A549 (cell line): ENCODE measurements around the gene LTK. TPM values are rescaled to one million over a fixed set of nuclear protein-coding genes. Genes with fewer than 3 reads are reported as not detected.
A peak's percentile ranks its signal among the peaks of the same experiment; 100 is the strongest.

ENCODE experiments used
- ATAC-seq, 2 experiments: fragments of 200-7000 bp in 1 of 2; fragments of >200 bp in 1 of 2; cut with Nextera tagmentation in 1 of 2; cut with Tn5 transposase in 1 of 2; 3 replicates each; pipeline versions ENCODE4 v1.8.0 to v1.9.1; 2018 to 2020; ENCODE audit warnings: mild to moderate bottlenecking in 1 of 2, moderate library complexity in 1 of 2
- CTCF ChIA-PET: fragments of 300-600 bp; sonication (Branson Sonifier 250); formaldehyde crosslinking; extraction: SDS; loops from one replicate; lab custom pipeline; 2021; ENCODE audit warnings: antibody characterized with exemption, inconsistent platforms; lab: Yijun Ruan, JAX
- POLR2A ChIA-PET: fragments of 350-600 bp; formaldehyde crosslinking; extraction: SDS; loops from one replicate; lab custom pipeline; 2021; ENCODE audit warnings: antibody characterized with exemption, inconsistent platforms; lab: Yijun Ruan, JAX
- DNase-seq, 2 experiments: peaks; one replicate each; pipeline versions ENCODE4 v3.0.0 to v3.0.0-alpha.2; 2011 to 2016; ENCODE audit warnings: low read depth in 1 of 2, low spot score in 1 of 2
- FAIRE-seq: peaks from 2 replicates; lab custom pipeline; 2011; peaks lifted over from hg19 to GRCh38; lab: Jason Lieb, UNC
- H3K27ac ChIP-seq, 2 experiments: fragments of >200 bp; sonication (Bioruptor Twin); formaldehyde crosslinking; 3 replicates each; pipeline ENCODE4 v1.5.1; 2016 to 2017
- H3K4me1 ChIP-seq: fragments of >200 bp; sonication (Bioruptor Twin); formaldehyde crosslinking; 3 replicates; pipeline ENCODE4 v1.6.1; 2016
- H3K4me2 ChIP-seq: fragments of >200 bp; sonication (Bioruptor Twin); formaldehyde crosslinking; 3 replicates; pipeline ENCODE4 v1.6.1; 2016
- H3K4me3 ChIP-seq: fragments of >200 bp; sonication (Bioruptor Twin); formaldehyde crosslinking; 3 replicates; pipeline ENCODE4 v1.5.1; 2016
- H3K9me3 ChIP-seq: fragments of >200 bp; sonication (Bioruptor Twin); formaldehyde crosslinking; 3 replicates; pipeline ENCODE4 v1.6.1; 2016
- BHLHE40 ChIP-seq: IDR thresholded peaks from 2 replicates; pipeline ENCODE4 v1.6.1; 2012; ENCODE audit warnings: low read depth, low read length, inconsistent platforms
- CEBPB ChIP-seq, 2 experiments: fragments of >200 bp in 1 of 2; sonication (Bioruptor Twin) in 1 of 2; formaldehyde crosslinking in 1 of 2; IDR thresholded peaks; 2 replicates each; pipeline ENCODE4 v1.6.1; 2012 to 2016
- E2F6 ChIP-seq: IDR thresholded peaks from 2 replicates; pipeline ENCODE4 v1.6.1; 2012; ENCODE audit warnings: low read depth, borderline replicate concordance
- EHMT2 ChIP-seq: fragments of 200-600 bp; sonication (generic); IDR thresholded peaks from 2 replicates; pipeline ENCODE4 v1.6.1; 2016; ENCODE audit warnings: antibody characterized with exemption, low read depth, mild to moderate bottlenecking, moderate library complexity
- FOSB ChIP-seq: fragments of 250-450 bp; sonication (Bioruptor Pico); IDR thresholded peaks from 2 replicates; pipeline ENCODE4 v1.5.0; 2020; ENCODE audit warnings: mild to moderate bottlenecking, moderate library complexity
- FOSL2 ChIP-seq, 2 experiments: fragments of 450-650 bp in 1 of 2; fragments of >200 bp in 1 of 2; sonication (Bioruptor Twin) in 1 of 2; formaldehyde crosslinking; IDR thresholded peaks; 2 replicates each; pipeline versions ENCODE4 v1.5.0 to v1.6.1; 2016 to 2020; ENCODE audit warnings: mild to moderate bottlenecking in 1 of 2, moderate library complexity in 1 of 2
- FOXS1 ChIP-seq: fragments of 250-450 bp; sonication (Bioruptor Pico); IDR thresholded peaks from 2 replicates; pipeline ENCODE4 v1.5.0; 2020; ENCODE audit warnings: mild to moderate bottlenecking, moderate library complexity
- HDAC2 ChIP-seq: fragments of 200-600 bp; sonication (generic); IDR thresholded peaks from 2 replicates; pipeline ENCODE4 v1.6.1; 2016
- HES2 ChIP-seq: fragments of >200 bp; sonication (Bioruptor Twin); formaldehyde crosslinking; IDR thresholded peaks from 2 replicates; pipeline ENCODE4 v1.6.1; 2016
- HOXA7 ChIP-seq: fragments of 250-450 bp; sonication (Bioruptor Pico); IDR thresholded peaks from 2 replicates; pipeline ENCODE4 v1.5.0; 2020; ENCODE audit warnings: mild to moderate bottlenecking, moderate library complexity
- HOXB5 ChIP-seq: fragments of 250-450 bp; sonication (Bioruptor Pico); IDR thresholded peaks from 2 replicates; pipeline ENCODE4 v1.5.0; 2020; ENCODE audit warnings: mild to moderate bottlenecking, moderate library complexity
- MAZ ChIP-seq: fragments of 150-350 bp; IDR thresholded peaks from 2 replicates; pipeline ENCODE4 v1.6.1; 2014; ENCODE audit warnings: antibody characterized with exemption, low read depth, low read length, borderline replicate concordance
- POLR2AphosphoS2 ChIP-seq: conservative IDR thresholded peaks from 2 replicates; pipeline ENCODE4 v1.6.1; 2012; ENCODE audit warnings: low read length, improper control_type of control experiment, inconsistent platforms
- RAD21 ChIP-seq, 2 experiments: fragments of >200 bp in 1 of 2; sonication (Bioruptor Twin) in 1 of 2; formaldehyde crosslinking in 1 of 2; IDR thresholded peaks in 1 of 2; conservative IDR thresholded peaks in 1 of 2; 2 replicates in 1 of 2; 3 replicates in 1 of 2; pipeline ENCODE4 v1.6.1; 2012 to 2018; ENCODE audit warnings: inconsistent platforms in 1 of 2
- SMC3 ChIP-seq: fragments of >200 bp; sonication (Bioruptor Twin); formaldehyde crosslinking; IDR thresholded peaks from 3 replicates; pipeline ENCODE4 v1.6.1; 2018; ENCODE audit warnings: inconsistent platforms
- ZFP36 ChIP-seq: fragments of 450-650 bp; IDR thresholded peaks from 2 replicates; pipeline ENCODE4 v1.6.1; 2014; ENCODE audit warnings: borderline replicate concordance; ENCODE audit not compliant: partially characterized antibody
- ZSCAN20 ChIP-seq: fragments of 250-450 bp; sonication (Bioruptor Pico); IDR thresholded peaks from 2 replicates; pipeline ENCODE4 v1.8.0; 2022; ENCODE audit warnings: mild to moderate bottlenecking, moderate library complexity
- WGBS: methylation state at CpG from one replicate; pipeline ENCODE4 v1.1.6; 2017; ENCODE audit errors: missing lambda C conversion rate; 5-methylcytosine and 5-hydroxymethylcytosine counted together
- polyA plus RNA-seq, 4 experiments: library from polyadenylated mRNA; depleted of rRNA in 3 of 4; stranded (reverse); fragments of >200 nt; fragmentation: RNase III in 1 of 4; extraction: RNeasy Plus Mini Kit Qiagen cat#74134 plus additional on column Dnase treatment in 1 of 4; gene quantifications; 2 replicates in 3 of 4; 3 replicates in 1 of 4; pipeline ENCODE4 v1.2.3, GENCODE V29; 2011 to 2017
- TF ChIP-seq, protein P1 (sequence below): fragments of 450-650 bp; IDR thresholded peaks from 2 replicates; pipeline ENCODE4 v1.6.1; 2014; ENCODE audit warnings: antibody characterized with exemption
- TF ChIP-seq, protein P2 (sequence below): fragments of >200 bp; sonication (Bioruptor Twin); formaldehyde crosslinking; IDR thresholded peaks from 3 replicates; pipeline ENCODE4 v1.5.1; 2016
- TF ChIP-seq, protein P3 (sequence below): fragments of 200-600 bp; sonication (generic); IDR thresholded peaks from 2 replicates; pipeline ENCODE4 v1.6.1; 2016; ENCODE audit warnings: antibody characterized with exemption, mild to moderate bottlenecking, moderate library complexity

LTK gene
- polyA plus RNA-seq, 2 of the 4 experiments (the other 2 are of a cell fraction): 0.10 to 0.17 TPM

DNA sequence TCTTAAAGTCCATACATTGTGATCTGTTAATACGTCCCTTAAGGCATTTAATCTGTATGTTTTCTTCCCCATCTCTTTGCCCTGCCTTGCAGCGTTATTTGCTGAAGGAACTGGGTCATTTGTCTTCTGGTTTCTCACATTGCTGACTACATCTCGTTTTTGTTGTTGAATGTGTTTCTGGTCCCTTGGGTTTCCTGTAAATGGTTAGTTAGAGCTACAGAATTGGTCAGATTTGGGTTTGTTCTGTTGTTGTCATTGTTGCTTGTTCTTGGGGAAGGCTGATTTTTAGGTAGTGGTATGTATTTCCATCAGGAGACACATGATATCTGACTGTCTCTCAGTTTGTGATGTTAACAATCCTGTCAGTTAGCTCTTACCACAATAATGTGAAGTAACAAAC lies 46.9 kb downstream of the LTK start:
- WGBS: 60% methylated on average over 3 of the region's 3 CpGs
- FAIRE-seq (no peak), DNase-seq (no peak), ATAC-seq (no peak)
- Histone ChIP-seq H3K4me1 (no peaks in the 10 kb centered on the region), H3K4me3 (no peak overlapping the region), H3K4me2 (no peak overlapping the region), H3K9me3 (no peaks in the 10 kb centered on the region), H3K27ac (no peak overlapping the region)
- TF ChIP-seq, protein P1, sequence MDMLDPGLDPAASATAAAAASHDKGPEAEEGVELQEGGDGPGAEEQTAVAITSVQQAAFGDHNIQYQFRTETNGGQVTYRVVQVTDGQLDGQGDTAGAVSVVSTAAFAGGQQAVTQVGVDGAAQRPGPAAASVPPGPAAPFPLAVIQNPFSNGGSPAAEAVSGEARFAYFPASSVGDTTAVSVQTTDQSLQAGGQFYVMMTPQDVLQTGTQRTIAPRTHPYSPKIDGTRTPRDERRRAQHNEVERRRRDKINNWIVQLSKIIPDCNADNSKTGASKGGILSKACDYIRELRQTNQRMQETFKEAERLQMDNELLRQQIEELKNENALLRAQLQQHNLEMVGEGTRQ: no peak
- TF ChIP-seq ZFP36 (no peak), HOXB5 (no peak), FOSL2 (IDR thresholded peaks at IDR 0.05) (no peak), FOSL2 (CRISPR knock-in tag; IDR thresholded peaks at IDR 0.05) (no peak), E2F6 (no peak), BHLHE40 (no peak), EHMT2 (no peak), FOSB (CRISPR knock-in tag) (no peak), MAZ (no peak), POLR2AphosphoS2 (no peak), FOXS1 (CRISPR knock-in tag) (no peak), HOXA7 (no peak)
- ChIA-PET POLR2A (no interaction called here), CTCF (interaction anchor here (0.8 to 4.0 kb wide), 26 partner anchors 9 to 439 kb away, joined by 3 to 26 read pairs (median 8); partner anchors contain the start of genes LTK, MAPKBP1 and RPAP1)

DNA sequence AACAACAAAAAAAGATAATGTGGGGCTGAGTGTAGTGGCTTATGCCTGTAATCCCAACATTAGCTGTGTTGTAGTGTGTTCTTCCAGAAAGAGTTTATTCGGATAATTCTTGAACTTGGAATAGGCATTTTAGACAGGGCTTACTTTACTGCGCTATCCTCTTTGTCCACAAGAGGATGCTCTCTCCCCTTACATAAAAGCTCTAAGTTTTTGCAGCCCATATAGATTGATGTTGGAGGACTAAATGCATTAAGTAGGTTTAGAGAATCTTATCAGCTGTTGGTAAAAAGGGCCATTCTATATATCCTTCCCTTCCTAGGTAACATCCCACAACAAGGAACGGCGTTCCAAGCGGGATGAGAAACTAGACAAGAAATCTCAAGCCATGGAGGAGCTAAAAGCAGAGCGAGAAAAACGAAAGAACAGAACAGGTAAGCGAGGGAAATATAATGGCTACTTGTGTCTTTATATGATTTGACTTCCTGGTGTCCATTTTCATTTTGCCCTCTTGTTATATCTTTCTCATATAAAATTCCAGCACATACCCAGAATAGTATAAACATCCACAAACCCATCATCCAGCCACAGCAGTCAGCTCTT lies 47.7 kb downstream of the LTK start:
- H3K4me1 ChIP-seq: no peaks in the 10 kb centered on the region
- ChIA-PET POLR2A (interaction anchor here (1.0 kb wide), 1 partner anchor 156 kb away, joined by 6 read pairs; no protein-coding TSS in a partner anchor), CTCF (interaction anchor here (0.6 to 4.0 kb wide), 47 partner anchors 9 to 440 kb away, joined by 3 to 26 read pairs (median 5); partner anchors contain the start of genes ITPKA, LTK and RPAP1)
- FAIRE-seq (no peak), DNase-seq (peak; percentile 31 to 56), ATAC-seq (peak; percentile 59 to 77; a peak in 5 of 6 replicates)
- TF ChIP-seq, protein P2, sequence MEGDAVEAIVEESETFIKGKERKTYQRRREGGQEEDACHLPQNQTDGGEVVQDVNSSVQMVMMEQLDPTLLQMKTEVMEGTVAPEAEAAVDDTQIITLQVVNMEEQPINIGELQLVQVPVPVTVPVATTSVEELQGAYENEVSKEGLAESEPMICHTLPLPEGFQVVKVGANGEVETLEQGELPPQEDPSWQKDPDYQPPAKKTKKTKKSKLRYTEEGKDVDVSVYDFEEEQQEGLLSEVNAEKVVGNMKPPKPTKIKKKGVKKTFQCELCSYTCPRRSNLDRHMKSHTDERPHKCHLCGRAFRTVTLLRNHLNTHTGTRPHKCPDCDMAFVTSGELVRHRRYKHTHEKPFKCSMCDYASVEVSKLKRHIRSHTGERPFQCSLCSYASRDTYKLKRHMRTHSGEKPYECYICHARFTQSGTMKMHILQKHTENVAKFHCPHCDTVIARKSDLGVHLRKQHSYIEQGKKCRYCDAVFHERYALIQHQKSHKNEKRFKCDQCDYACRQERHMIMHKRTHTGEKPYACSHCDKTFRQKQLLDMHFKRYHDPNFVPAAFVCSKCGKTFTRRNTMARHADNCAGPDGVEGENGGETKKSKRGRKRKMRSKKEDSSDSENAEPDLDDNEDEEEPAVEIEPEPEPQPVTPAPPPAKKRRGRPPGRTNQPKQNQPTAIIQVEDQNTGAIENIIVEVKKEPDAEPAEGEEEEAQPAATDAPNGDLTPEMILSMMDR: peak; percentile 80
- no peak for TF ChIP-seq ZSCAN20
- TF ChIP-seq RAD21 (conservative IDR thresholded peaks at IDR 0.05 in 1 of 2, IDR thresholded peaks at IDR 0.05 in 1 of 2): peak; percentile 76 to 83
- TF ChIP-seq SMC3: peak; percentile 60
- no peak overlapping the region for H3K4me2 ChIP-seq
- H3K9me3 ChIP-seq: no peaks in the 10 kb centered on the region
- no peak overlapping the region for H3K4me3 ChIP-seq
- 76% methylated on average over 8 of the region's 8 CpGs for WGBS
- H3K27ac ChIP-seq: no peak overlapping the region

DNA sequence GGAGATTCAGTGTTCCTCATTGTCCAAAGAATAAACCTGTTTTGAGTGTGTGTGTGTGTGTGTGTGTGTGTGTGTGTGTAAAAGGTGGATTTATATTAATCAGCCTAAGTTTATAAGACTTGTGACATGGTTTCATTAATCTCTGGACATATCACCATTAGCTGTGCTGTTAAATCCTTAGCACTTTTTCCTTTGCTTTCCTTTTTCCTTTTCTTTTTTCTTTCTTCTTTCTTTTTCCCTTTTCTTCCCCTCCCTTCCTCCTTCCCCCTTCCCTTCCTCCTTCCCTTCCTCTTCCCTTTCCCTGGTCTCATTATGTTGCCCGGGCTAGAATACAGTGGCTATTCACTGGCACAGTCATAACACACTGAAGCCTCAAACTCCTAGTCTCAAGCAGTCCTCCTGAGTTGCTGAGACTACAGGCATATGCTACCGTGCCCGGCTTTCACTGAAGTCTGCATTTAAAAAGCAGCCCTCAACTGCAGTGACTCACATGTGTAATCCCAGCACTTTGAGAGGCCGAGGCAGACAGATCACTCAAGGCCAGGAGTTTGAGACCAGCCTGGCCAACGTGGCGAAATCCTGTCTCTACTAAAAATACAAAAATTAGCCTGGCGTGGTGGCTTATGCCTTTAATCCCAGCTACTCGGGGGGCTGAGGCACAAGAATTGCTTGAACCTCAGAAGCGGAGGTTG lies 48.6 kb downstream of the LTK start:
- Histone ChIP-seq H3K9me3 (no peaks in the 10 kb centered on the region), H3K4me1 (no peaks in the 10 kb centered on the region), H3K27ac (no peak overlapping the region), H3K4me3 (no peak overlapping the region), H3K4me2 (no peak overlapping the region)
- ChIA-PET CTCF (interaction anchor here (1.0 to 4.0 kb wide), 34 partner anchors 9 to 441 kb away, joined by 3 to 26 read pairs (median 5); no protein-coding TSS in a partner anchor), POLR2A (interaction anchor here (1.0 kb wide), 1 partner anchor 157 kb away, joined by 6 read pairs; no protein-coding TSS in a partner anchor)
- DNase-seq (no peak), ATAC-seq (no peak), FAIRE-seq (no peak)
- 73% methylated on average over 6 of the region's 9 CpGs for WGBS
- no peak for TF ChIP-seq BHLHE40
- no peak for TF ChIP-seq HOXB5
- TF ChIP-seq ZFP36: no peak
- no peak for TF ChIP-seq MAZ
- TF ChIP-seq EHMT2: no peak
- no peak for TF ChIP-seq HES2
- TF ChIP-seq CEBPB (IDR thresholded peaks at IDR 0.05): no peak
- TF ChIP-seq, protein P3, sequence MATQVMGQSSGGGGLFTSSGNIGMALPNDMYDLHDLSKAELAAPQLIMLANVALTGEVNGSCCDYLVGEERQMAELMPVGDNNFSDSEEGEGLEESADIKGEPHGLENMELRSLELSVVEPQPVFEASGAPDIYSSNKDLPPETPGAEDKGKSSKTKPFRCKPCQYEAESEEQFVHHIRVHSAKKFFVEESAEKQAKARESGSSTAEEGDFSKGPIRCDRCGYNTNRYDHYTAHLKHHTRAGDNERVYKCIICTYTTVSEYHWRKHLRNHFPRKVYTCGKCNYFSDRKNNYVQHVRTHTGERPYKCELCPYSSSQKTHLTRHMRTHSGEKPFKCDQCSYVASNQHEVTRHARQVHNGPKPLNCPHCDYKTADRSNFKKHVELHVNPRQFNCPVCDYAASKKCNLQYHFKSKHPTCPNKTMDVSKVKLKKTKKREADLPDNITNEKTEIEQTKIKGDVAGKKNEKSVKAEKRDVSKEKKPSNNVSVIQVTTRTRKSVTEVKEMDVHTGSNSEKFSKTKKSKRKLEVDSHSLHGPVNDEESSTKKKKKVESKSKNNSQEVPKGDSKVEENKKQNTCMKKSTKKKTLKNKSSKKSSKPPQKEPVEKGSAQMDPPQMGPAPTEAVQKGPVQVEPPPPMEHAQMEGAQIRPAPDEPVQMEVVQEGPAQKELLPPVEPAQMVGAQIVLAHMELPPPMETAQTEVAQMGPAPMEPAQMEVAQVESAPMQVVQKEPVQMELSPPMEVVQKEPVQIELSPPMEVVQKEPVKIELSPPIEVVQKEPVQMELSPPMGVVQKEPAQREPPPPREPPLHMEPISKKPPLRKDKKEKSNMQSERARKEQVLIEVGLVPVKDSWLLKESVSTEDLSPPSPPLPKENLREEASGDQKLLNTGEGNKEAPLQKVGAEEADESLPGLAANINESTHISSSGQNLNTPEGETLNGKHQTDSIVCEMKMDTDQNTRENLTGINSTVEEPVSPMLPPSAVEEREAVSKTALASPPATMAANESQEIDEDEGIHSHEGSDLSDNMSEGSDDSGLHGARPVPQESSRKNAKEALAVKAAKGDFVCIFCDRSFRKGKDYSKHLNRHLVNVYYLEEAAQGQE: no peak
- no peak for TF ChIP-seq HDAC2
- TF ChIP-seq SMC3: no peak
